Fibroblast of lung (primary cell): Measurements from ENCODE around the gene EPB41L1. TPM values are rescaled to one million over a fixed set of nuclear protein-coding genes. Genes with fewer than 3 reads are reported as not detected.

Experiments
- DNase-seq, 2 donors: peaks; one replicate each; pipeline versions ENCODE4 v3.0.0 to v3.0.0-alpha.2; 2010; ENCODE audit warnings: low read depth in 2 of 2
- H2AFZ ChIP-seq: 2 replicates; pipeline ENCODE4 v1.5.1; 2012; ENCODE audit warnings: low read length, control low read depth, inconsistent platforms
- H3K27ac ChIP-seq: 2 replicates; pipeline ENCODE4 v1.5.1; 2011; ENCODE audit warnings: low read length, control low read depth; ENCODE audit not compliant: insufficient read depth
- H3K27me3 ChIP-seq: 2 replicates; pipeline ENCODE4 v1.5.1; 2011; ENCODE audit warnings: mild to moderate bottlenecking, low read length; ENCODE audit not compliant: control insufficient read depth, insufficient read depth
- H3K36me3 ChIP-seq: 2 replicates; pipeline ENCODE4 v1.5.1; 2011; ENCODE audit warnings: low read length; ENCODE audit not compliant: control insufficient read depth, insufficient read depth
- H3K4me1 ChIP-seq: 2 replicates; pipeline ENCODE4 v1.5.1; 2011; ENCODE audit warnings: low read length; ENCODE audit not compliant: control insufficient read depth, insufficient read depth; ENCODE audit errors: extremely low read depth
- H3K4me2 ChIP-seq: 2 replicates; pipeline ENCODE4 v1.5.1; 2011; ENCODE audit warnings: low read length, control low read depth; ENCODE audit not compliant: insufficient read depth; ENCODE audit errors: extremely low read depth
- H3K4me3 ChIP-seq, 4 experiments: fragments of 200-600 bp in 1 of 4; sonication (generic) in 1 of 4; replicated peaks in 1 of 4; 2 replicates each; pipeline ENCODE4 v1.5.1; 2011 to 2016; ENCODE audit warnings: low read length in 4 of 4, low read depth in 3 of 4, mild to moderate bottlenecking in 3 of 4, control low read depth in 2 of 4, inconsistent platforms in 1 of 4, mixed read lengths in 1 of 4; ENCODE audit not compliant: insufficient read depth in 1 of 4; ENCODE audit errors: control extremely low read depth in 1 of 4
- H3K79me2 ChIP-seq: 2 replicates; pipeline ENCODE4 v1.5.1; 2012; ENCODE audit warnings: mild to moderate bottlenecking, low read length, inconsistent platforms; ENCODE audit not compliant: control insufficient read depth, insufficient read depth
- H3K9ac ChIP-seq: 2 replicates; pipeline ENCODE4 v1.5.1; 2011; ENCODE audit warnings: mild to moderate bottlenecking, low read length, control low read depth; ENCODE audit not compliant: insufficient read depth
- H3K9me3 ChIP-seq: 2 replicates; pipeline ENCODE4 v1.5.1; 2012; ENCODE audit warnings: low read depth, low read length; ENCODE audit not compliant: control insufficient read depth, insufficient read depth
- H4K20me1 ChIP-seq: 2 replicates; pipeline ENCODE4 v1.5.1; 2011; ENCODE audit warnings: low read length; ENCODE audit not compliant: control insufficient read depth, insufficient read depth; ENCODE audit errors: extremely low read depth
- CTCF ChIP-seq, 2 donors: IDR thresholded peaks in 1 of 2; conservative IDR thresholded peaks in 1 of 2; 1 replicate in 1 of 2; 2 replicates in 1 of 2; pipeline ENCODE4 v1.5.1; 2011 to 2012; ENCODE audit warnings: low read length in 2 of 2, control low read depth in 1 of 2, inconsistent platforms in 1 of 2, low read depth in 1 of 2, mild to moderate bottlenecking in 1 of 2
- EZH2 ChIP-seq: IDR thresholded peaks from 2 replicates; pipeline ENCODE4 v1.5.1; 2012; ENCODE audit warnings: low read length, control low read depth, mild to moderate bottlenecking; ENCODE audit errors: missing control alignments
- polyA plus RNA-seq, 2 donors: library from polyadenylated mRNA; depleted of rRNA in 1 of 2; stranded (reverse) in 1 of 2; unstranded in 1 of 2; fragments of >200 nt; gene quantifications; 2 replicates each; pipeline ENCODE4 v1.2.1, GENCODE V29; 2011 to 2012; ENCODE audit warnings: missing spikeins in 1 of 2
- total RNA-seq: library from RNA; depleted of rRNA; stranded (reverse); fragments of >200 nt; gene quantifications from 2 replicates; pipeline ENCODE4 v1.2.1, GENCODE V29; 2014

EPB41L1 gene
- total and polyA plus RNA-seq, 2 donors (not counting 1 experiment from before 2014, with no cell fraction given): 16.2 to 17.0 TPM

DNA sequence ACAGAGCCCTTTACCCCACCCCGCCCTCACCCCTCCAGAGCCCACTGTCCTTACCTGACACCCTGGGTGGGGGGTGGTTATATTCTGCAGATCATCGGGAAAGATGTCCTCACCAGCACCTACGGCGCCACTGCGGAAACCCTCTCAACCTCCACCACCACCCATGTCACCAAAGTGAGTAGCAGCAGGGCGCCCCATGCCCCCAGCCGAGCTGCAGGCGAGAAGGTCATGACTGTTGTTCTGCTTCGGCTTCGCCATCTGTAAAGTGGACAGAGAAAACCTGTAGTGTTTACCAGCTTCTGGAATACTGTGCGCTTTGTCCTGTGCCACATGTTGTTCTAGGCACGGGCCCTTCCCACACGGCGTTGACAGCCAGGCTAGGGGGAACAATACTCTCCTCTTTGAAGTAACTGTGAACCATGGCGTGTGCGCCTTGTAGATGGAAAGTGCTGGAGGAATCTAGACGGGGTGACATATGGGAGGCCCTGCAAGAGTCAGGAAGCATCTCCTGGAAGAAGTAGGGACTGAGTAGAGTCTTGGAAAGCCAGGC, 65.2 kb downstream of the EPB41L1 start:
- no peak for TF ChIP-seq CTCF (conservative IDR thresholded peaks at IDR 0.05 in 1 of 2, IDR thresholded peaks at IDR 0.05 in 1 of 2; ENCODE audit: low read depth in 1 of 2, low read length in 2 of 2)
- TF ChIP-seq EZH2: no peak
- H3K9ac ChIP-seq: no peak overlapping the region
- no peak for DNase-seq
- H3K4me1 ChIP-seq: no peaks in the 10 kb centered on the region
- no peak overlapping the region for H3K4me3 ChIP-seq
- H3K27ac ChIP-seq: no peak overlapping the region
- H2AFZ ChIP-seq: no peak overlapping the region
- H3K36me3 ChIP-seq: no peaks in the 10 kb centered on the region
- no peak overlapping the region for H3K4me2 ChIP-seq
- H3K27me3 ChIP-seq: no peaks in the 10 kb centered on the region
- H3K9me3 ChIP-seq: no peaks in the 10 kb centered on the region
- H3K79me2 ChIP-seq: no peaks in the 10 kb centered on the region
- H4K20me1 ChIP-seq: no peaks in the 10 kb centered on the region

DNA sequence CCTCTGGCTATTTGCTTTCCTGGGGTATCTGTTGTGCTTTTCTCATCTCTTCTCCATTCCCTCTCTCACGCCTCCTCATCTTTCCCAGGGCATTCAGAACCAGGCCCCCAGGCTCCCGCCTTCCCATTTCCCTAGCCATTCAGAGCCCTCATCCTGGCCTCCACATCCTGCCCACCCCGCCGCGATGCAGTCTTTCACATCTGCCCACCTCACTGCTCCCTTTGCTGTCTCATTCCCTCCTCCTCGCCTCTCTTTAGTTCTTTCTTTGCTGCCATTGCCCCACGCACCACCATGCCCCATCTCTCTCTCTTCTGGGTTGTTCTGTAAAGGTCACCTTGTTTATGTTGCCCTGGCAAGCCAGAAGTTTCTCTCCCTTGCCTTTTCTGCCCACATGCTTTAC, 71.1 kb downstream of the EPB41L1 start:
- H3K9ac ChIP-seq: no peak overlapping the region
- H3K27ac ChIP-seq: no peak overlapping the region
- H3K36me3 ChIP-seq: no peaks in the 10 kb centered on the region
- DNase-seq: no peak
- H2AFZ ChIP-seq: no peak overlapping the region
- H3K9me3 ChIP-seq: no peaks in the 10 kb centered on the region
- H3K79me2 ChIP-seq: no peaks in the 10 kb centered on the region
- TF ChIP-seq EZH2 (no peak), CTCF (conservative IDR thresholded peaks at IDR 0.05 in 1 of 2, IDR thresholded peaks at IDR 0.05 in 1 of 2; ENCODE audit: low read depth in 1 of 2, low read length in 2 of 2) (no peak)
- no peaks in the 10 kb centered on the region for H3K4me1 ChIP-seq
- no peak overlapping the region for H3K4me2 ChIP-seq
- H3K4me3 ChIP-seq: no peak overlapping the region
- H4K20me1 ChIP-seq: no peaks in the 10 kb centered on the region
- H3K27me3 ChIP-seq: no peaks in the 10 kb centered on the region

DNA sequence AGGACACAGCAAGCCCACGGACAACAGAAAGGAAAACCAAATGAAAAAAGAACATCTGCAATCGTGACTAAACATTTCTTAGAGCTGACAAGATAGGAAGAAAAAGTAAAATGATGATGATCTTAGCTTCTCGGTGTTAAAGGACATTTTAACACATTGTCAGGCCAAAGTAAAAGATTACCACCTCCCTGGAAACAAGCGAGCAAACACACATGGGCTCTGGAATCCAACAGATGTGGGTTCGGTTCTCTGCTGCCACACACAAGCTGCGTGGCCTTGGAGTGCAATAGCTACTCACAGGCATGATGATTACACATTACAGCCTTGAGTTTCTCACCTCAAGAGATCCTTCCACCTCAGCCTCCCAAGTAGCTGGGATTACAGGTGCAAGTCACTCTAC, 74.2 kb downstream of the EPB41L1 start:
- H3K9ac ChIP-seq: no peak overlapping the region
- no peak overlapping the region for H3K4me3 ChIP-seq
- TF ChIP-seq CTCF (conservative IDR thresholded peaks at IDR 0.05 in 1 of 2, IDR thresholded peaks at IDR 0.05 in 1 of 2; ENCODE audit: low read depth in 1 of 2, low read length in 2 of 2): no peak
- no peak for TF ChIP-seq EZH2
- no peak overlapping the region for H3K4me2 ChIP-seq
- H3K9me3 ChIP-seq: no peaks in the 10 kb centered on the region
- no peaks in the 10 kb centered on the region for H3K79me2 ChIP-seq
- no peak for DNase-seq
- H3K27me3 ChIP-seq: no peaks in the 10 kb centered on the region
- H3K36me3 ChIP-seq: no peaks in the 10 kb centered on the region
- H3K27ac ChIP-seq: no peak overlapping the region
- H3K4me1 ChIP-seq: no peaks in the 10 kb centered on the region
- no peak overlapping the region for H2AFZ ChIP-seq
- no peaks in the 10 kb centered on the region for H4K20me1 ChIP-seq
